NCI-H345 (cell line): ENCODE measurements around the gene DAB2IP.

Source experiments
- DNase-seq: peaks from one replicate; lab custom pipeline; 2025; lab: John Stamatoyannopoulos, UW

Gene DAB2IP

GRCh38 chr9:121744687-121745395, 93.4 kb downstream of the DAB2IP start:
- DNase-seq, result no peak

GRCh38 chr9:121745396-121745695, 93.9 kb downstream of the DAB2IP start:
- DNase-seq, result no peak

GRCh38 chr9:121746411-121746810, 95.0 kb downstream of the DAB2IP start:
- DNase-seq, result no peak

- DNase-seq, result no peak
Observed at GRCh38 chr9:121746866-121747265, 95.4 kb downstream of the DAB2IP start.

- no peak for DNase-seq
Observed at GRCh38 chr9:121748074-121748473, 96.6 kb downstream of the DAB2IP start.

GRCh38 chr9:121748727-121749423, 97.4 kb downstream of the DAB2IP start:
- DNase-seq, result no peak

GRCh38 chr9:121749614-121750013, 98.2 kb downstream of the DAB2IP start:
- no peak for DNase-seq

GRCh38 chr9:121750259-121750714, 98.9 kb downstream of the DAB2IP start:
- no peak for DNase-seq

GRCh38 chr9:121750715-121751623, 99.5 kb downstream of the DAB2IP start:
- no peak for DNase-seq

- no peak for DNase-seq
Observed at GRCh38 chr9:121751686-121752445, 100.4 kb downstream of the DAB2IP start.

- DNase-seq, result no peak
Observed at GRCh38 chr9:121752929-121753328, 101.5 kb downstream of the DAB2IP start.

GRCh38 chr9:121753802-121754654, 102.6 kb downstream of the DAB2IP start:
- no peak for DNase-seq

- DNase-seq, result no peak
Observed at GRCh38 chr9:121754655-121755436, 103.4 kb downstream of the DAB2IP start.

- DNase-seq, result no peak
Observed at GRCh38 chr9:121755581-121755980, 104.1 kb downstream of the DAB2IP start.

GRCh38 chr9:121756474-121757280, 105.2 kb downstream of the DAB2IP start:
- no peak for DNase-seq

- no peak for DNase-seq
Observed at GRCh38 chr9:121757281-121757585, 105.8 kb downstream of the DAB2IP start.

GRCh38 chr9:121758693-121759092, 107.3 kb downstream of the DAB2IP start:
- DNase-seq, result no peak

- no peak for DNase-seq
Observed at GRCh38 chr9:121759996-121760395, 108.6 kb downstream of the DAB2IP start.

- no peak for DNase-seq
Observed at GRCh38 chr9:121760571-121760970, 109.1 kb downstream of the DAB2IP start.

- no peak for DNase-seq
Observed at GRCh38 chr9:121763131-121763530, 111.7 kb downstream of the DAB2IP start.
